ACC112 (cell line): ENCODE results near the gene TTC1.

Source experiments
- H2AFZ ChIP-seq: fragments of 200-600 bp; sonication (generic); one replicate; pipeline ENCODE4 v1.6.0; 2017; ENCODE audit warnings: antibody characterized with exemption, low read length; ENCODE audit not compliant: unreplicated experiment
- H3K27ac ChIP-seq: fragments of 200-600 bp; sonication (generic); 2 replicates; pipeline ENCODE4 v1.5.1; 2014; ENCODE audit warnings: low read depth, mild to moderate bottlenecking, antibody characterized with exemption, low read length, moderate library complexity
- H3K27me3 ChIP-seq: fragments of 200-600 bp; sonication (generic); 2 replicates; pipeline ENCODE4 v1.6.1; 2014; ENCODE audit warnings: mild to moderate bottlenecking, antibody characterized with exemption, low read length, moderate library complexity, mixed read lengths; ENCODE audit not compliant: insufficient read depth
- H3K36me3 ChIP-seq: fragments of 200-600 bp; sonication (generic); 2 replicates; pipeline ENCODE4 v1.6.1; 2016; ENCODE audit warnings: mild to moderate bottlenecking, antibody characterized with exemption, low read length, moderate library complexity, mixed read lengths; ENCODE audit not compliant: insufficient read depth
- H3K4me1 ChIP-seq: fragments of 200-600 bp; sonication (generic); one replicate; pipeline ENCODE4 v1.6.1; 2016; ENCODE audit warnings: low read length, mixed read lengths; ENCODE audit not compliant: insufficient read depth, unreplicated experiment, control insufficient read depth
- H3K4me3 ChIP-seq: fragments of 200-600 bp; sonication (generic); 2 replicates; pipeline ENCODE4 v1.5.1; 2014; ENCODE audit warnings: mild to moderate bottlenecking, low read depth, low read length
- H3K79me2 ChIP-seq: fragments of 200-600 bp; sonication (generic); one replicate; pipeline ENCODE4 v1.6.0; 2016; ENCODE audit warnings: low read length; ENCODE audit not compliant: control insufficient read depth, unreplicated experiment, insufficient read depth

TTC1 gene

DNA sequence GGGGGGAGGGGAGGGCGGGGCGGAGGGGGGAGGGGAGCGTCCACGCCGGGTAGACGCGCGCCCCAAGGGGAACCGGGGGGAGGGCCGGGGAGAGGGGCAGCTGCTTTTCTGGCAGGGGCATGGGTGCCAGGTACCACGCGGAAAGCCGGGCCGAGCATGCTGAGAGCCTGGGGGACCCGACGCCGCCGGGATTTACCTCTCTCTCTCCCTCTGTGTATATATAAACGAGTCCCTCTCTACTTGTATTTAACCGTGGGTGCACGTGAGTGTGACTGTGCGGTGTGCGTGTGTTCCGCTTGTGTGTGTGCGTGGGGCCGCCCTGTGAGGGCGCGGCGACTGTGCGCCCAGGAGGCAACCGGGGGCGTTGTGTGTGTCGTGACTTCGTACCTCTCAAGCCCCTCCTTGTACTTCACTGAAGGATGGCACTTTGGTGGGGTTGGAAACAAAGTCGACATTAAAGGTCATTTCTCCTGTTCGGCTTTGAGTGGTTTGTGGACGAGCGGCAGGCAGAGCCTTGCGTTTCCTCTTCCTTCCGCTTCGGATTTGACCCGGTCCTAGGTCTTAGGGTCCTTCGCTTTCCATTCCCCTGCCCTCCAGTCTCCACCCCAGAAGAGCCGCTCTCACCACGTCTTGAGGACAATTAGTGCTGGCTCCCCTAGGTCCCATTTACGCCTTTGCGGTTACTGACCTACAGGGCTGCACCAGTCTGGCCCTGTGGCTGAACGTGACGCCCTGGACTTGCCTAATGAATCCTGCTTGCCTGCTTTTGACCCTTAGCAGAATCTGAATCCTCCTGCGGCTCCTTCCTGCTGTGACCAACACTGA lies 36.2 kb upstream of the TTC1 start:
- Histone ChIP-seq H3K27ac (no peak overlapping the region), H3K79me2 (no peaks in the 10 kb centered on the region), H3K4me3 (no peak overlapping the region), H3K4me1 (peaks cover 41% of the 10 kb centered on the region), H2AFZ (no peak overlapping the region), H3K27me3 (no peaks in the 10 kb centered on the region), H3K36me3 (no peaks in the 10 kb centered on the region)

- H2AFZ ChIP-seq, result peak overlapping the region; percentile 61
- peaks cover 29% of the 10 kb centered on the region for H3K4me1 ChIP-seq
- H3K79me2 ChIP-seq, result no peaks in the 10 kb centered on the region
- no peaks in the 10 kb centered on the region for H3K36me3 ChIP-seq
- peak overlapping the region; percentile 78 for H3K27ac ChIP-seq
- no peaks in the 10 kb centered on the region for H3K27me3 ChIP-seq
- H3K4me3 ChIP-seq, result peak overlapping the region; percentile 31; the same call in 1 of the 2 replicates
These were observed 33.4 kb upstream of the TTC1 start for GRCh38 chr5:159975462-159976019.

DNA sequence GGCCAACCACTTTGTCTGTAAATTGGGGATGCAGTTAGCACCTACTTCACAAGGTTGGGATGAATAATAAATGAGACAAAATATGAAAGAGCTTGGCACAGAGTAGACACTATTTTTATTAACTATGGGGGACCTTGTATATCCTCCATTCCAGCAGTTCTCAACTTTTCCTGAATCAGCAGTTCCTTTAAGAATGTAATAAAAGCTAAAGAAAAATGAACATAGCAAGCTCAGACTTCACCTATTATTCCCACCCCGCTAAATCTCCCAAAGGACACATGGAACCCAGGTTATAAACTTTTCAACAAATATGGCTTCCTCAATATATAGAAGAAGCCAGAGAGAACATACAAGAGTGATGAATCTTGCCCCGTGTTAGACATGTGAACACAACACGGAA lies 32.0 kb upstream of the TTC1 start:
- Histone ChIP-seq H3K79me2 (no peaks in the 10 kb centered on the region), H2AFZ (no peak overlapping the region), H3K27ac (no peak overlapping the region), H3K4me1 (peaks cover 19% of the 10 kb centered on the region), H3K4me3 (no peak overlapping the region), H3K36me3 (no peaks in the 10 kb centered on the region), H3K27me3 (no peaks in the 10 kb centered on the region)

GRCh38 chr5:159978358-159978757 lies 30.6 kb upstream of the TTC1 start:
- H3K27me3 ChIP-seq, result no peaks in the 10 kb centered on the region
- H3K4me1 ChIP-seq, result peaks cover 27% of the 10 kb centered on the region
- no peak overlapping the region for H2AFZ ChIP-seq
- H3K36me3 ChIP-seq, result no peaks in the 10 kb centered on the region
- no peak overlapping the region for H3K4me3 ChIP-seq
- H3K79me2 ChIP-seq, result no peaks in the 10 kb centered on the region
- H3K27ac ChIP-seq, result no peak overlapping the region

DNA sequence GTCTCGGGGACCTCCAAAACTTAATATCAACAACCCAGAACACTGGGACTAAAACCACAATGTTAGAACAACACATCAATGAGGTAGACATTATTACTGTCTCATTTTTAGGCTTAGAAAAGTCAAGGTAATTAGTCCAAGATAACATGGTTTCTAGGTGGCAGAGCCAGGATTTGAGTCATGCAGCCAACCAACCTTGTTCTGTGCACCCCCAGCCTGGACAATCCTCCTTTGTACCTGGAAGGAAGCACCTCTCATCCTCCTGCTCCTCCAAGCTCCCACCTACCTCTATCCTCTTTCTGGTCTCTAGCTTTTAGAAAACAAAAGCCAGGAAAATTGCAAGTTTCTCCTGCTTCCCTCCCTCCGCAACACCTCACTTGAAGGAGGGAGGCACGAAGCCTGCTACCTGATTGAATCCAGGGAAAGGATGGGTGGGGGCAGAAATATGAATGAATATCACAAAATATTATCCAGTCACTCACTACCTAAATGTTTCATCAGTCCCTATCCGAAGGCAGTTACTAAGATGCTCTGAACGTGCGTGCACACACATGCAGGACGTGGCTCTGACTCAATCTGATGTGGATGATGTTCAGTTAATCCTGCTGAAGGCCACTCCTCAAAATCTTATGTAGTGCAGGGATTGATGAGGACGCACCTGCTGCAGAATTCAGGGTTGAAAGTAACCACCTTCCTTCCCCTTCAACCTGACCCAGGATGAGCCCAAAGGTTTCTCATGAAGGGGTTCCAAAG lies 26.3 kb upstream of the TTC1 start:
- Histone ChIP-seq H3K27ac (no peak overlapping the region), H2AFZ (no peak overlapping the region), H3K27me3 (no peaks in the 10 kb centered on the region), H3K79me2 (no peaks in the 10 kb centered on the region), H3K4me3 (no peak overlapping the region), H3K36me3 (no peaks in the 10 kb centered on the region), H3K4me1 (peaks cover 10% of the 10 kb centered on the region)

- H3K4me3 ChIP-seq, result peak overlapping the region; percentile 78
- peaks cover 5% of the 10 kb centered on the region for H3K4me1 ChIP-seq
These were observed 21.8 kb upstream of the TTC1 start for GRCh38 chr5:159987031-159987674.

DNA sequence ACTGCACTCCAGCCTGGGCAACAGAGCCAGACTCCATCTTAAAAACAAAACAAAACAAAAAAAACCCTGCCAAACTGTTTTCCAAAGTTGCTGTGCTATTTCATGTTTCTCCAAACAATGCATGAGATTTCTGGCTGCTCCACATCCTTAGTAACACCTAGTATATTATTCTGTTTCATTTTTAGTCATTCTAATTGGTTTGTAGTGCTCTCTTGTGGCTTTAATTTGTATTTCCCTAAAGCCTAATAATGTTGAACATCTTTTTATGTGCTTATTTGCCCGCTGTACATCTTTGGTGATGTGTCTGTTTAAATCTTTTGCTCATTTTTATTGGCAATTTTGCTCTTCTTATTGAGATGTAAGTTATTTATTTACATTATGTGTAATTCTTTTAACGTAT lies 18.4 kb upstream of the TTC1 start:
- Histone ChIP-seq H3K27ac (no peak overlapping the region), H3K27me3 (no peaks in the 10 kb centered on the region), H3K79me2 (no peaks in the 10 kb centered on the region), H3K4me1 (no peaks in the 10 kb centered on the region), H3K4me3 (no peak overlapping the region), H3K36me3 (no peaks in the 10 kb centered on the region), H2AFZ (no peak overlapping the region)

More at GRCh38 chr5:159987031-159987674, 21.8 kb upstream of the TTC1 start:
- no peaks in the 10 kb centered on the region for H3K36me3 ChIP-seq
- no peaks in the 10 kb centered on the region for H3K27me3 ChIP-seq
- no peaks in the 10 kb centered on the region for H3K79me2 ChIP-seq
- no peak overlapping the region for H3K27ac ChIP-seq
- H2AFZ ChIP-seq, result peak overlapping the region; percentile 80

DNA sequence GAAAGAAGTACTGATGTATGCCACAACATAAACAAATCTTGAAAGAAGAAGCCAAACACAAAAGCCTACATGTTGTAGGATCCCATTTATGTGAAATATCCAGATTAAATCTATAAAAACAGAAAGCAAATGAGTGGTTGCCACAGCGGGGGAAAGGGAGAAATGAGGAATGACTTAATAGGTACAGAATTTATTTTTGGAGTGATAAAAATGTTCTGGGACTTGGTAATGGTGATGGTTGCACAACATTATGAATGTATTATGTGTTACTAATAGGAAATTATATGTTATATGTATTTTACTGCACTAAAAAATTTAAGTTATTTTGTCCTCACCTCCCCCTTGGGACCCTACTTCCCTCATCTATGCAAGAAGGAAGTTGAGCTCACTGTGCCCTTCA lies 16.4 kb upstream of the TTC1 start:
- Histone ChIP-seq H2AFZ (peak overlapping the region; percentile 1), H3K4me3 (no peak overlapping the region), H3K27me3 (no peaks in the 10 kb centered on the region), H3K79me2 (no peaks in the 10 kb centered on the region), H3K4me1 (no peaks in the 10 kb centered on the region), H3K36me3 (no peaks in the 10 kb centered on the region), H3K27ac (peak overlapping the region; percentile 37; the same call in 1 of the 2 replicates)

DNA sequence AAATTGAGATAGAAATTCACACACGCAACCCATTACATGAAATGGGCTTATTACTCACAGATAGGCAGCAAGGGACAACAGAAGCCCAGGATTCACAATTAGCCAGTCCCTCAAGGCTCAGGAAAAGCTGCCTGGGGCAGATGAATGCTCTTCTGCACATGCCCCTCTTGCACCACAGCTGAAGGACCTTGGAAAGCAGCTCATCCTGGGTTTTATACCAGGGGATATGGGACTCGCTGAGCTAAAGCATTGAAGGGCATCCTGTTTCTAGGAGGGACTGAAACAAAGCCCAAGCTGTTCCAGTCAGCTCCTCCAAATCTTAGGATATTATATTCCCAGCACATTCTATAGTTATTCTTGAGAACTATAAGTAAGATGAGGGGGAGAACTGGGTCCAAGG lies 15.7 kb upstream of the TTC1 start:
- Histone ChIP-seq H3K79me2 (no peaks in the 10 kb centered on the region), H3K27me3 (no peaks in the 10 kb centered on the region), H2AFZ (no peak overlapping the region), H3K4me3 (no peak overlapping the region), H3K27ac (no peak overlapping the region), H3K36me3 (no peaks in the 10 kb centered on the region), H3K4me1 (no peaks in the 10 kb centered on the region)

GRCh38 chr5:159995907-159996306 lies 13.0 kb upstream of the TTC1 start:
- Histone ChIP-seq H3K27ac (no peak overlapping the region), H3K4me1 (no peaks in the 10 kb centered on the region), H3K36me3 (no peaks in the 10 kb centered on the region), H2AFZ (no peak overlapping the region), H3K4me3 (no peak overlapping the region), H3K79me2 (no peaks in the 10 kb centered on the region), H3K27me3 (no peaks in the 10 kb centered on the region)
